Activated CD8-positive, alpha-beta memory T cell treated with anti-CD3 and anti-CD28 coated beads, Interleukin-2, amount 50 U/mL, for 1 hour (primary cell): ENCODE data around the gene KCNC1.

Experiments used
- DNase-seq: peaks from one replicate; pipeline ENCODE4 v3.0.0-alpha.2; 2020; ENCODE audit errors: extremely low read depth

KCNC1 gene

DNA sequence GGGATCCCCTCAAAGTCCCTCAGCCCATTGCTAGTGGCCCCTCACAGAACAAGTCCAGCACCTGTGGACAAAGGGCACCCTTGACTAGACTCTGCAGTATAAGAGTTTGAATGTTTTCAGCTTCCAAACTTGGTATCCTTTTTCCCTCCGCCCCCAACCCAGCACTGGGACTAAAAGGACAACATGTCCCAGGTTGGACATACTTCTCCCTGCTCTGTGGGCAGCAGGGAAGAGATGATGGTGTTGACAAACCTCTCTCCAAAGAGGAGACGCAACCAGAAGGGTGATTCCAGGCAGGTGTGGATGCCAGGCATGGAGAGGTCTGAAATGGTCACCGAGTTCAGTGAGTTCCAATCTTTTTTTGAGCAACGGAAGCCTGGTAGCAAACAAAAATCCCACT is 19.7 kb upstream of the KCNC1 start:
- DNase-seq, result no peak

- DNase-seq, result no peak
Measured at GRCh38 chr11:17716807-17717206, 17.8 kb upstream of the KCNC1 start.

- DNase-seq, result no peak
Measured at GRCh38 chr11:17718015-17718414, 16.6 kb upstream of the KCNC1 start.

GRCh38 chr11:17718510-17718962 is 16.0 kb upstream of the KCNC1 start:
- DNase-seq, result no peak

DNA sequence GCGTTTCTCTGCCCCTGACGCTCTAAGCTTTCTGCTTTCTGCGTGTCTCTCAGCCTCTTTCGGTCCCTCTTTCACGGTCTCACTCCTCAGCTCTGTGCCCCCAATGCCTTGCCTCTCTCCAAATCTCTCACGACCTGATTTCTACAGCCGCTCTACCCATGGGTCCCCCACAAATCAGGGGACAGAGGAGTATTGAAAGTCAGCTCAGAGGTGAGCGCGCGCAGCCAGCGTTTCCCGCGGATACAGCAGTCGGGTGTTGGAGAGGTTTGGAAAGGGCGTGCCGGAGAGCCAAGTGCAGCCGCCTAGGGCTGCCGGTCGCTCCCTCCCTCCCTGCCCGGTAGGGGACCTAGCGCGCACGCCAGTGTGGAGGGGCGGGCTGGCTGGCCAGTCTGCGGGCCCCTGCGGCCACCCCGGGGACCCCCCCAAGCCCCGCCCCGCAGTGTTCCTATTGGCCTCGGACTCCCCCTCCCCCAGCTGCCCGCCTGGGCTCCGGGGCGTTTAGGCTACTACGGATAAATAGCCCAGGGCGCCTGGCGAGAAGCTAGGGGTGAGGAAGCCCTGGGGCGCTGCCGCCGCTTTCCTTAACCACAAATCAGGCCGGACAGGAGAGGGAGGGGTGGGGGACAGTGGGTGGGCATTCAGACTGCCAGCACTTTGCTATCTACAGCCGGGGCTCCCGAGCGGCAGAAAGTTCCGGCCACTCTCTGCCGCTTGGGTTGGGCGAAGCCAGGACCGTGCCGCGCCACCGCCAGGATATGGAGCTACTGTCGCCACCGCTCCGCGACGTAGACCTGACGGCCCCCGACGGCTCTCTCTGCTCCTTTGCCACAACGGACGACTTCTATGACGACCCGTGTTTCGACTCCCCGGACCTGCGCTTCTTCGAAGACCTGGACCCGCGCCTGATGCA is 15.3 kb upstream of the KCNC1 start, which contains the start of gene MYOD1:
TSS of gene MYOD1 (plus strand) at position 544 of the 910 bp plus-strand sequence. CDS start at position 756, 212 bp downstream.
- no peak for DNase-seq

DNA sequence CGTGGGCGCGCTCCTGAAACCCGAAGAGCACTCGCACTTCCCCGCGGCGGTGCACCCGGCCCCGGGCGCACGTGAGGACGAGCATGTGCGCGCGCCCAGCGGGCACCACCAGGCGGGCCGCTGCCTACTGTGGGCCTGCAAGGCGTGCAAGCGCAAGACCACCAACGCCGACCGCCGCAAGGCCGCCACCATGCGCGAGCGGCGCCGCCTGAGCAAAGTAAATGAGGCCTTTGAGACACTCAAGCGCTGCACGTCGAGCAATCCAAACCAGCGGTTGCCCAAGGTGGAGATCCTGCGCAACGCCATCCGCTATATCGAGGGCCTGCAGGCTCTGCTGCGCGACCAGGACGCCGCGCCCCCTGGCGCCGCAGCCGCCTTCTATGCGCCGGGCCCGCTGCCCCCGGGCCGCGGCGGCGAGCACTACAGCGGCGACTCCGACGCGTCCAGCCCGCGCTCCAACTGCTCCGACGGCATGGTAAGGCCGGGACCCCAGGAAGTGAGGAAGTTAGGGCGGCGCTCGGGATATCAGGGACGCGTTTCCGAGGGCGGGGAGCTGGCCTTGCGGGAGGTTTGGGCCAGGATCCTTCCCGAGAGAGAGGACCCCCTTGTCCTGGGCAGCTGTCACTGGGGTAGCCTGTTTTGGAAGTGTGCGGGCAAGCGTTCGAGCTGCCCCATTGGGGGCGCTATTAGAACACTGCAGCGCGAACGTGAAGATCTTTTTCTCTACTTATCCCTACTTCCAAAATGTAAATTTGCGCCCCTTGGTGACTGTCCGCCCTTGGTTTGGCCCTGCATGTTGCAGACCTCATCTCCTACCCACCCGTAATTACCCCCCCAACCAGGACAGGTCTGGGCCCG is 14.4 kb upstream of the KCNC1 start:
- no peak for DNase-seq

- no peak for DNase-seq
Measured at GRCh38 chr11:17720796-17721171, 13.8 kb upstream of the KCNC1 start.

DNA sequence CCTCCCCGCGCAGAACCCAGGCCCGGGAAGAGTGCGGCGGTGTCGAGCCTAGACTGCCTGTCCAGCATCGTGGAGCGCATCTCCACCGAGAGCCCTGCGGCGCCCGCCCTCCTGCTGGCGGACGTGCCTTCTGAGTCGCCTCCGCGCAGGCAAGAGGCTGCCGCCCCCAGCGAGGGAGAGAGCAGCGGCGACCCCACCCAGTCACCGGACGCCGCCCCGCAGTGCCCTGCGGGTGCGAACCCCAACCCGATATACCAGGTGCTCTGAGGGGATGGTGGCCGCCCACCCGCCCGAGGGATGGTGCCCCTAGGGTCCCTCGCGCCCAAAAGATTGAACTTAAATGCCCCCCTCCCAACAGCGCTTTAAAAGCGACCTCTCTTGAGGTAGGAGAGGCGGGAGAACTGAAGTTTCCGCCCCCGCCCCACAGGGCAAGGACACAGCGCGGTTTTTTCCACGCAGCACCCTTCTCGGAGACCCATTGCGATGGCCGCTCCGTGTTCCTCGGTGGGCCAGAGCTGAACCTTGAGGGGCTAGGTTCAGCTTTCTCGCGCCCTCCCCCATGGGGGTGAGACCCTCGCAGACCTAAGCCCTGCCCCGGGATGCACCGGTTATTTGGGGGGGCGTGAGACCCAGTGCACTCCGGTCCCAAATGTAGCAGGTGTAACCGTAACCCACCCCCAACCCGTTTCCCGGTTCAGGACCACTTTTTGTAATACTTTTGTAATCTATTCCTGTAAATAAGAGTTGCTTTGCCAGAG is 13.2 kb upstream of the KCNC1 start:
- DNase-seq, result no peak

- DNase-seq, result no peak
Measured at GRCh38 chr11:17722000-17722643, 12.5 kb upstream of the KCNC1 start.

DNA sequence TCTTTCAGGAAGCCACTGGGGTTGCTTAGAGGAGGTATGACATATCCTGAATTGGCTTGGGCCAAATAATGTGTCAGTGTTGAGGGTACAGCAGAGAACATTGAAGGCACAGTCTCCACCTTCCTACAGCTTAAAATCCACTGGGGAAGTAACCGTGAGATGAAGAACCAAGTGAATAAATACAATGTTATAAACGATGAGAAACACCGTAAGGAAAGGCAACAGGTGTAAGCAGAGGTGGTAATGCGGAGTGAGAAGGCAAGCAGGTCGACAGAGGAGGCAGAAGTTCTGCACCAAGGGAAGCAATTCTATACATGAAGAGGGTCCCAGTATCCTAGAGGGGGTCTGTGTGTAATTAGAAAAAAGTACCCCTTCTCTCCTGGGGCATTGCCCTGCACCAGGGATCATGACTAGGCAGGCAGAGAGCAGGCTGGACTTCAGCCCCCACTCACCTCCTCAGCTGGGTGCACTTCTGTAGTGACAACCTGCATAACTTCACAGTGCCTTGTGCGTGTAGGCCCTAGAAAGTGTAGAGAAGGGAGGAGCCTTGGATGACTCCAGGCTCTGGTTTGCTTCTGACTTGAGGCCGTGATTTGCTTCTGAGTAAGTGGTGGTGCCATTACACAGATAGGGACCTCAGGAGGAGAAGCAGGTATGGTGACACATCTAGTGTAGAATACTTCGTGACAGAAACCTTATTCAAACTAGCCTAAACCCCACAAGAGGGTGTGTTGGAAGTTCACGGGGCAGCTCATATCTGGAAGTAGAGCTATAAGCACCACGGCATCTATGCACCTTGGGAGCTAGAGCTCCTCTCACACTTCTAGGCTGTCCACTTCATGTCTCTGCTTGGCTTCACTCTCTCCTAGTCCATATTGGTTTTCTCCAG is 10.3 kb upstream of the KCNC1 start:
- DNase-seq, result no peak

DNA sequence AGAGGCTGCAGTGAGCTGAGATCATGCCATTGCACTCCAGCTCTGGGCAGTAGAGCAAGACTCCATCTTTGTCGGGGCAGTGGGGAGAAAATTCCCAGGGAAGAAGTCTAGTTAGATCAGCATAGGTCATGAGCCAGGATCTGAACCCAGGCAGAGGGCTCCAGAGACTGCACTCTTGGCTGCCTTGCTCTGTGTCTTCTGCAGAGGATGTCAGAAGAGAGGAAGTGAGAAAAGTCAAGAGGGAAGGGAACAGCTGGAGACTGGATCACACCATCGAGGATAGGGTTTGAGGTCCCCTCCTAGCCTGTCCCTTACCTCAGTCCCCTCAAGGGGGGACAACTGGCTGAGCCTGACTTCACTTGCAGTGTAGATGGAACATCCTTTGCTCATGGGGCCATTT is 9.4 kb upstream of the KCNC1 start:
- no peak for DNase-seq

- no peak for DNase-seq
Measured at GRCh38 chr11:17730137-17730536, 4.4 kb upstream of the KCNC1 start.

DNA sequence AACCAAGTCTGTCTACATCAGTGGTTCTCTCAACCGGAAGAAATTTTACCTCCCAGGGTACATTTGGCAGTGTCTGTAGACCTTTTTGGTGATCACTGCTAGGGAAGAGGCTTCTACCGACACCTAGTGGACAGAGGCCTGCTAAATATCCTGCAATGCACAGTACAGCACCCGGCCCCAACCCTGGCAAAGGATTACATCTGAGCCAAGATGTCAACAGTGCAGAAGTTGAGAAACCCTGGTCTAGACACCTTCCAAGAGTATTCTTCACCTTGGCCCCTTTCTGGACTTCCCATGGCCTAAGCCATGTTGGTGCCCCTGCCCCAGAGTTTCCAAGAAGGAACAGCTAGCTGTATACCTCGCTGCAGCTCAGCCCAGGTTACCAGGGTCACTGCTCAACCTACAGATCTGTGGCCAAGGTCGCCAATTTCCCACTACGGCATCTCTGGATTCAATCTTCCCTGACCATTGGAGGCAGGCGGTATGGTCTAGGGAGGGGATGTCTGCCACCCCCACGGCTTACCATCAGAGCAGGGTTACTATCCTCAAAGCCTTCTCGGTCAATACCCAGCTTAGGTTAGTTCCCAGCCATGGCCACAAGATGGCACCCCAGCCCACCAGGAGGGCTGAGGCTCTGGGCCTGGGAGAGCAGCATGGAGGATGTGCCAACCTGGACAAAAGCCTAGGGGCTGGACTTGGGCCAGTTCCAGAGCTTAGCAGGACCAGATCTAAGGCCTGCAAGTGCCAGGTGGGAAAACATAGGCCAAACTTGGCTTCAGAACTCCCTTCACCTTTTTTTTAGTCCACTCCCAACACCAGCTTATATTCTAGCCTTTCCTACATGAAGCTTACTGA is 3.7 kb upstream of the KCNC1 start:
- no peak for DNase-seq

DNA sequence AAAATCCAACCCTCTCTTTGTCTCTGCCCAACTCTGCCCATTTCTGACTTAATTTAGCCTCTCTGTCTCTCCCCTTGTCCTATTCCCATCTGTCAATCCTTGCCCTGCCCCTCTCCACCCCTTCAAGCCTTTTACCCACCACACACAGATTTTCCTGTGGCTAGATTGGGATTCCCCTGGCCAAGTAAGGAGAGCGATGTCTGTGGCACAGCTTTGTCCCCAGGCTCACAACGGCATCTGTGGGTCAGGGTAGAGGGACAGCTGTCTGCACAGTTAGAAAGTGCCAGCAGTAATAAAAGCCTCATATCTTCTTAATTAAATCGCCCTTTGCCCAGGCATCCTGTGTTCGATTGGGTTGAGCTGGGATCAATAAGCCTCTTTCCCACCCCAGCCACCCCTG is 1.3 kb upstream of the KCNC1 start:
- DNase-seq, result no peak

DNA sequence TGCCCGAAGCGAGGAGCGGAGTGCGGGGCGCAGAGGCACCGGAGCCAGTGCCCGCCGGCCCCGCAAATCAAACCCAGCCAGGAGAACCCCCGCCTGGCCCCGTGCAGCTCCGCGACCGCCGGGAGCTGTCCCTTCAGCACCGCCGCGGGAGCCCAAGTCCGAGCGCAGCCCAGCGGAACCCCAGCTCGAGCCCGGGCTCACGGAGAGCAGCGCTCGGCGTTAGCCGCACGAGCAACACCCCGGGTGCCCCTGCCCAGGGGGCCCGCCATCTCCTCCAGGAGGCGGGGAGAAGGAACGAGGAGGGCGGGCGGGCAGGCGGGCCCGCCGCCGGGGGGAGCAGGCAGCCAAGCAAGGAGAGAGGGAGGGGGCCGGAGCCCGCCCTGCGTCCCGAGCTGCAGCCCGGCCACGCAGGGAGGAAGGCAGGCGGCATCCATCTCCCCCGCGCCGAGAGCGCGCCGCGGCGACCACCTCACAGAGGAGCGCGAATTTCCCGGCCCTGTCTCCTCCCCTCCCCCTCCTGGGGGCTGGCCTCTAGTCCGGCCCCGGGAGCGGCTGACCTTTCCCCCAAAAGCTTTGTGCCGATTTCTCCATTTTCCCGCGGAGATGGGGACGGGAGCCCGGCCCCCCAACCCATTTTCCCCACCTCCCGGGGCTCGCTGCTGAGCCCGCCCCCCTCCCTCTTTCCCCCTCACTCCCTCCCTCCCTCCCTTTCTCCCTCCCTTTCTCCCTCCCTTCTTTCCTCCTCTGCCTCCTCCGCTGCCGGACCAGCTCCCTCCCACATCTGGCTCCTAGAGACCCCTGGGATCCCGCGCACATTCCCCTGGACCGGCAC is 621 bp downstream of the KCNC1 start:
- no peak for DNase-seq

GRCh38 chr11:17735818-17736578 is 1.4 kb downstream of the KCNC1 start:
- no peak for DNase-seq

DNA sequence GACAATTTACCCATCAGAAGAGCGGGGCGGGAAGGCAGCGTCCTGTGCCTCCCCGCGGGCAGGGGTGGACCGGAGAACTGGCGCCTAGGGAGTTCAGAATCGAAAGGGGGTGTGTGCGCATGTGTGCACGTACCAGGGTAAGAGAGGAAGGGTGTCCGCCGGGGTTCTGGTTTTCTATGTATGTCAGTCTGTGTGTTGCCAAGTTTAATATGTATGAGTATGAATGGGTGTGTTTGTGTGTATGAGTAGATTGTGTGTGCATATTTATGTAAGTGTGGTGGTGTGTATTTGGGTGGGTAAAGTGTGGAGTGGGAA is 2.0 kb downstream of the KCNC1 start:
- DNase-seq, result no peak
